ENCODE results near the gene OR10H1.
"Not testable (repeated sequence)": the region's sequence is repeated elsewhere in the genome, so short reads cannot be mapped to it uniquely, and the experiment has no call there.

OR10H1 gene

GRCh38 chr19:15815306-15815705 is at the start of gene OR10H1:
OR10H1 (minus strand) TSS chr19:15815664; CDS start chr19:15808037, 7,627 bp downstream.
- no peak for DNase-seq (ENCODE audit: low read depth in 3 of 3, low spot score in 1 of 3)

GRCh38 chr19:15864824-15865223 is 49.4 kb upstream of the OR10H1 start:
- DNase-seq (ENCODE audit: low read depth in 3 of 3, low spot score in 1 of 3): no peak

GRCh38 chr19:15863272-15863671 is 47.8 kb upstream of the OR10H1 start:
- DNase-seq (ENCODE audit: low read depth in 3 of 3, low spot score in 1 of 3): no peak

GRCh38 chr19:15862444-15862843 is 47.0 kb upstream of the OR10H1 start:
- no peak for DNase-seq (ENCODE audit: low read depth in 3 of 3, low spot score in 1 of 3)

GRCh38 chr19:15860522-15860921 is 45.1 kb upstream of the OR10H1 start:
- DNase-seq (ENCODE audit: low read depth in 3 of 3, low spot score in 1 of 3): no peak

- no peak for DNase-seq (ENCODE audit: low read depth in 3 of 3, low spot score in 1 of 3)
Observed at GRCh38 chr19:15859187-15859586, 43.7 kb upstream of the OR10H1 start.

GRCh38 chr19:15850385-15850784 is 34.9 kb upstream of the OR10H1 start:
- no peak for DNase-seq (ENCODE audit: low read depth in 3 of 3, low spot score in 1 of 3)

- DNase-seq (ENCODE audit: low read depth in 3 of 3, low spot score in 1 of 3): no peak
Observed at GRCh38 chr19:15846923-15847322, 31.5 kb upstream of the OR10H1 start.

- DNase-seq (ENCODE audit: low read depth in 3 of 3, low spot score in 1 of 3): not testable (repeated sequence)
Observed at GRCh38 chr19:15843894-15844222, 28.4 kb upstream of the OR10H1 start.

- no peak for DNase-seq (ENCODE audit: low read depth in 3 of 3, low spot score in 1 of 3)
Observed at GRCh38 chr19:15843203-15843893, 27.9 kb upstream of the OR10H1 start.

GRCh38 chr19:15841875-15842569 is 26.6 kb upstream of the OR10H1 start:
- DNase-seq (ENCODE audit: low read depth in 3 of 3, low spot score in 1 of 3): no peak

GRCh38 chr19:15840833-15841232 is 25.4 kb upstream of the OR10H1 start:
- DNase-seq (ENCODE audit: low read depth in 3 of 3, low spot score in 1 of 3): no peak

GRCh38 chr19:15839888-15840287 is 24.4 kb upstream of the OR10H1 start:
- not testable (repeated sequence) for DNase-seq (ENCODE audit: low read depth in 3 of 3, low spot score in 1 of 3)

GRCh38 chr19:15838351-15838750 is 22.9 kb upstream of the OR10H1 start:
- no peak for DNase-seq (ENCODE audit: low read depth in 3 of 3, low spot score in 1 of 3)

GRCh38 chr19:15837221-15837731 is 21.8 kb upstream of the OR10H1 start:
- no peak for DNase-seq (ENCODE audit: low read depth in 3 of 3, low spot score in 1 of 3)

- peak; percentile 86 to 90 (median 87) for DNase-seq (ENCODE audit: low read depth in 3 of 3, low spot score in 1 of 3)
Observed at GRCh38 chr19:15836330-15837220, 21.1 kb upstream of the OR10H1 start.

- peak in 2 of 3 donors; percentile 34 to 42 for DNase-seq (ENCODE audit: low read depth in 3 of 3, low spot score in 1 of 3)
Observed at GRCh38 chr19:15835565-15836329, 20.3 kb upstream of the OR10H1 start.

GRCh38 chr19:15834232-15834631 is 18.8 kb upstream of the OR10H1 start:
- not testable (repeated sequence) for DNase-seq (ENCODE audit: low read depth in 3 of 3, low spot score in 1 of 3)

- no peak for DNase-seq (ENCODE audit: low read depth in 3 of 3, low spot score in 1 of 3)
Observed at GRCh38 chr19:15831626-15832025, 16.2 kb upstream of the OR10H1 start.

GRCh38 chr19:15829786-15830185 is 14.3 kb upstream of the OR10H1 start:
- DNase-seq (ENCODE audit: low read depth in 3 of 3, low spot score in 1 of 3): no peak

GRCh38 chr19:15829306-15829698 is 13.8 kb upstream of the OR10H1 start:
- no peak for DNase-seq (ENCODE audit: low read depth in 3 of 3, low spot score in 1 of 3)
